Measurements from ENCODE around the gene SLC43A2. TPM values are rescaled to one million over a fixed set of nuclear protein-coding genes. Genes with fewer than 3 reads are reported as not detected.

SLC43A2 gene
- total and polyA plus RNA-seq, 2 donors, result 6.8 to 19.6 TPM

DNA sequence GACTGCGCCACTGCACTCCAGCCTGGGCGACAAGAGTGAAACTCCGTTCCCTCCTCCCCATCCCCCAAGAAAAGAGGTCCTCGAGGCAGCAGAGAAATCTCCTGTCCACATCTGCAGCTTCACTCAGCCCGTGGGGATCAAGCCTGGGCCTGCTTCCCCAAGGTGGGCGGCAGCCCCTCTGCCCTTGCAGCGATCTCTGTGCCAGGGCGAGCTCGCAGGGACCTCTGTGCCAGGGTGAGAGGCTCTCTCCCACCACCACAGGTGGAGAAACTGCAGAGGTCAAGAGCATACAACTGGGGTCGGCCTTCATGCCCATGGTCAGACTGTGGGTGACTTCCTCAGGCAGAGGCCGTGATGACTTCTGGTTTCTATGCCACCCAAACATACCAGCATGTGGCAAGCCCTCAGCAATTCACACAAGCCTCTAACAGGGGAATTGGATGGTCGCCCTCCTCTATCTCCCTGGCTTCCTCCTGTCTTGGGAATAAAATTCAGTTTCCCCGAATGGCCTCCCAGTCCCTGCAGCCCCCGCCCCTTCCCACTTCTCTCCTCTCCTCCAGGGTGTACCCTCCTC, 5.5 kb downstream of the SLC43A2 start:
- H3K4me1 ChIP-seq (ENCODE audit: insufficient read depth), result no peaks in the 10 kb centered on the region
- no peak overlapping the region for H3K27ac ChIP-seq (ENCODE audit: low read depth)
- no peak overlapping the region for H3K4me3 ChIP-seq (ENCODE audit: low read depth, low read length)
- WGBS, result 94% methylated on average over 14 of the region's 14 CpGs
- DNase-seq (ENCODE audit: extremely low spot score), result no peak
- H3K36me3 ChIP-seq (ENCODE audit: insufficient read depth), result no peaks in the 10 kb centered on the region

DNA sequence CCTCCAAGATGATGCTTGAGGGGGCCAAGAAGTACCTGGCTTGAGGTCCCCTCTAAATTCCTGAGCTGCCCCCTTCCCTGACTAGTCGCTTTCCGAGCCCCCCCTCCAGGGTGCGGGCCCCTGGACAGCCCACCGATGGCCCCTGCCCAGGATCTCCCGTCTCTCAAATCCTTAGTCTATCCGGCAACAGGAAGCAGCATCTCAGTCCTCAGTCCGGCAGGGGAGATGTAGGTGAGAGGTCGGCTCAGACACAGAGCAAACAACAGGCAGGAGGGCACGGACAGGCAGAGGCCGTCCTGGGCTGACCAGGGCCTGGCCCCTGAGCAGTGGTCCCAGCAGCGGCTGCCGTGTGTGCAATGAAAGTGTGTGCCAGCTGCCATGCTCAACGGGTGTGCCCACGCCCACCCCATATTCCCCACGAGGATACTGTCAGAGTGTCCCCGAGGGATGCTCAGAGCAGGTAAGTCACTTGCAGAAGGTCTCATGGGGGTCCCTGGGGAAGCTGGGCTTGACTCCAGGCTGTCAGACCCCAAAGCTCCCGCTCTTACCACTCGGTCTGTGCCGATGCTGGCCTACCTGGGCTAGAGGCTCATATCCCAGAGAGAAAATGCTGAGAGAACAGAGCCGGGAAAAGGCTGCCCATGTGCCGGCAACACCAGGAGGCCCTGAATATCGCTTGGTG, 7.2 kb downstream of the SLC43A2 start:
- H3K4me1 ChIP-seq (ENCODE audit: insufficient read depth), result no peaks in the 10 kb centered on the region
- no peak overlapping the region for H3K4me3 ChIP-seq (ENCODE audit: low read depth, low read length)
- peaks cover 3% of the 10 kb centered on the region for H3K36me3 ChIP-seq (ENCODE audit: insufficient read depth)
- 71% methylated on average over 22 of the region's 22 CpGs for WGBS
- no peak for DNase-seq (ENCODE audit: extremely low spot score)
- no peak overlapping the region for H3K27ac ChIP-seq (ENCODE audit: low read depth)

DNA sequence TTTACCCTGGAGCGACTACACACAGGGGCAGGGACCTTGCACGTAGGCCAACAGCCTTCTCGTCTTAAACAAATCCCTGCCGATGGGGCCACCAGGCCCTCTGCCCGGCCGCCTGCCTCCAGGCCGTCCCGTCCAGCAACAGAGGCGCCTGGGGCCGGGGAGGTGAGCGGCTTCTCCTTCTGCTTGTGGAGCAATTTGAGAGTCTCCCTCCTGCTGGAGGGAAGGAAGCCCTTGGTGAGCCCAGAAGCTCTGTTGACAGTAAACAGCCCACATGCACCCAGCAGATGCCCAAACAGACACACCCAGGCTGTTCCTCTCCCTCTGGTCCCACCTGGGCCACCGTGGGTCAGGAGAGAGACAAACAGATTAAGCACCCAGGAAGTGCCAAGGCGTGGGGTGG, 8.1 kb downstream of the SLC43A2 start:
- no peak for DNase-seq (ENCODE audit: extremely low spot score)
- WGBS, result 83% methylated on average over 13 of the region's 13 CpGs
- no peaks in the 10 kb centered on the region for H3K4me1 ChIP-seq (ENCODE audit: insufficient read depth)
- peaks cover 3% of the 10 kb centered on the region for H3K36me3 ChIP-seq (ENCODE audit: insufficient read depth)
- no peak overlapping the region for H3K4me3 ChIP-seq (ENCODE audit: low read depth, low read length)
- H3K27ac ChIP-seq (ENCODE audit: low read depth), result no peak overlapping the region

DNA sequence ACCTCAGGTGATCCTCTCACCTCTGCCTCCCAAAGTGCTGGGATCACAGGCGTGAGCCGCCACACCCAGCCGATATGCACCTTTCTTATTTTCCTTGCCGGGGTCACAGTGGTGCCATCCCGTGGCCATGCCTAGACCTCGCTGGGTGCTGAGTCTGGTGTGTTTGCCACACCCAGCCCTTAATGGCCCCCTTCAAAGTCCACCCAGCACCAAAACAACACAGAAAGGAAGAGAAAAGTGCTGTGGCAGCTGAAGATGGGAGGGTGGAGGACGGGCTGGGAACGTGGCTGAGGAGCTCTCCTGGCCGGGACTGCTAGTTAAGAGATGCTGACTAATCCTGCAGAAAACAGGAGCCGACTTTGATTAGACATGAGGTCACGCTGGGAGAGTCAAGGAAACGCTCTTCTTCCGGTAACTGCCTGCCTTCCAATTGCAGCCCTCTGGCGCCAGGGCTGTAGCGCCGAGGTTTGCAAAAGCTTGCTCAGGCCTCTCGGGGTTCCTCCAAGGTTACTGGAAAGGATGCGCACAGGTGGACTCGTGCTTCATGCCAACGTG, 10.9 kb downstream of the SLC43A2 start:
- 63% methylated on average over 20 of the region's 20 CpGs for WGBS
- Histone ChIP-seq H3K27ac (ENCODE audit: low read depth) (no peak overlapping the region), H3K36me3 (ENCODE audit: insufficient read depth) (peaks cover 3% of the 10 kb centered on the region), H3K4me1 (ENCODE audit: insufficient read depth) (no peaks in the 10 kb centered on the region), H3K4me3 (ENCODE audit: low read depth, low read length) (no peak overlapping the region)
- DNase-seq (ENCODE audit: extremely low spot score), result no peak

DNA sequence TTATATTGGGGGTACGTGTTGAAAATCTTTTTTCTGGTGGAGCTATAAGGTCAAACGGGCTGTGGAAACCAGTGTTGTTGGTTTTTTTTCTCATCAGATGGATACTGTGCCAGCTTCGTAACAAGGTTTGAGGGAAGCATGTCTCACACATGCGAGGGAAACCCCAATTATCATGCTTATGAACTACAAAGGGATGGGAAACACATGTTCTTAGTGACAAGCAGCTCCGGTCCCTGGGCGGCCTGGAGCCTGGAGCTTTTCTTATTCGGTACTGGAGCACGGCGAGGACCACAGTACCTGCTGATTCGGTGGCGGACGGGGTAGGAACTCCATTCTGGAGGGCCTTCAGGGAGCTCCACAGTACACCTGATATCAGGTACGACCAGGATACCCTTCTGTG, 12.5 kb downstream of the SLC43A2 start:
- WGBS, result 81% methylated on average over 13 of the region's 13 CpGs
- Histone ChIP-seq H3K4me1 (ENCODE audit: insufficient read depth) (no peaks in the 10 kb centered on the region), H3K36me3 (ENCODE audit: insufficient read depth) (peaks cover 3% of the 10 kb centered on the region), H3K4me3 (ENCODE audit: low read depth, low read length) (no peak overlapping the region), H3K27ac (ENCODE audit: low read depth) (no peak overlapping the region)
- no peak for DNase-seq (ENCODE audit: extremely low spot score)

DNA sequence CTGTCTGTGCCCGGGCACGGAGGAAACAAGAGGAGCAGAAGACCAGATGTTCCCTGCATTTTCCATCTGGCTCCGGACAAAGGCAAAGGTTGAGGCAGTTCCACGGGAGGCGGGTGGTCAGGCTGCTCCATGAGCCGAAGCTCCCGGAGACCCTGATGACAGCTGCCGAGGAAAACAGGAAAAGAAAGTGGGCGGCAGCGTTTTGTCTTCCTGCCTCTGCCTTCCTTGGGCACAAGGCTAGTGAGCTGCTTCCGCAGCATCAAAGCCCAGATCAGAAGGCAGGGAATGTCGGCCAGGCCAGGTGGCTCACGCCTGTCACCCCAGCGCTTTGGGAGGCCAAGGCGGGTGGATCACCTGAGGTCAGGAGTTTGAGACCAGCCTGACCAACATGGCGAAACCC, 16.2 kb downstream of the SLC43A2 start:
- no peak overlapping the region for H3K27ac ChIP-seq (ENCODE audit: low read depth)
- no peak for DNase-seq (ENCODE audit: extremely low spot score)
- no peak overlapping the region for H3K4me3 ChIP-seq (ENCODE audit: low read depth, low read length)
- H3K36me3 ChIP-seq (ENCODE audit: insufficient read depth), result peaks cover 3% of the 10 kb centered on the region
- no peaks in the 10 kb centered on the region for H3K4me1 ChIP-seq (ENCODE audit: insufficient read depth)
- 80% methylated on average over 16 of the region's 16 CpGs for WGBS

DNA sequence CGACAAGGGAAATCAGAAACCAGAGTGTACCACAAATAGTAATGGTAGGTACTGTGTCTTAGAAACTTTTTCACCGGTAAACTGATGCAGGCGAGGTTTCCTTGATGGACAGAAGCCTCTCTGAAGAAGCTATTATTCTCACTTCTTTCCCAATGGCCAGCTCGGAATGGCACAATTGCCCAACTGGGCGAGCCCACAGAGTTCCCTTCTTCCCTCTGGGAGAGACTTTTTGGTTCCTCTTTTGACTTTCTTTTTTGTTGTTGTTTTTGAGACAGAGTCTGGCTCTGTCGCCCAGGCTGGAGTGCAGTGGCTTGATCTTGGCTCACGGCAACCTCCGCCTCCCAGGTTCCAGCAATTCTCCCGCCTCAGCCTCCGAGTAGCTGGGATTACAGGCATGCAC, 16.9 kb downstream of the SLC43A2 start:
- 89% methylated on average over 10 of the region's 10 CpGs for WGBS
- no peak for DNase-seq (ENCODE audit: extremely low spot score)
- Histone ChIP-seq H3K36me3 (ENCODE audit: insufficient read depth) (no peaks in the 10 kb centered on the region), H3K27ac (ENCODE audit: low read depth) (no peak overlapping the region), H3K4me3 (ENCODE audit: low read depth, low read length) (no peak overlapping the region), H3K4me1 (ENCODE audit: insufficient read depth) (no peaks in the 10 kb centered on the region)

DNA sequence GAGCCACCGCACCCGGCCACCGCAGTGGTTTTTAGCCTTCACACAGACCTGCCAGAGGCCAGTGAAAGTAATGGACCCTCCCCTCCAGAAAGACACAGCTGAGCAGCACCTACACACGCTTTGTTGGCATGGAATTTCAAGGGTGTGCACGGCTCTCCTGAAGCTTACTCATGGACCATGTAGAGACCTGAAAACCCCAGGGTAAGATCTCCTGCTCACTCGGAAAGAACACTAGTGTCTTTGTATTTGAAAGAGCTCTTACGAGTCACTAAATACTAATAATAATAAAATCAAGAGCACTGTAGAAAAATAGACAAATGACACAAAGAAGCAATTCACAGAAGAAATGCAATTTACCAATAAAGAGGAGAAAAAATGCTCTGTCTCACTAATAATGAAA, 20.0 kb downstream of the SLC43A2 start:
- H3K4me1 ChIP-seq (ENCODE audit: insufficient read depth), result no peaks in the 10 kb centered on the region
- no peak overlapping the region for H3K27ac ChIP-seq (ENCODE audit: low read depth)
- DNase-seq (ENCODE audit: extremely low spot score), result no peak
- no peak overlapping the region for H3K4me3 ChIP-seq (ENCODE audit: low read depth, low read length)
- H3K36me3 ChIP-seq (ENCODE audit: insufficient read depth), result no peaks in the 10 kb centered on the region
- 93% methylated on average over 7 of the region's 7 CpGs for WGBS

DNA sequence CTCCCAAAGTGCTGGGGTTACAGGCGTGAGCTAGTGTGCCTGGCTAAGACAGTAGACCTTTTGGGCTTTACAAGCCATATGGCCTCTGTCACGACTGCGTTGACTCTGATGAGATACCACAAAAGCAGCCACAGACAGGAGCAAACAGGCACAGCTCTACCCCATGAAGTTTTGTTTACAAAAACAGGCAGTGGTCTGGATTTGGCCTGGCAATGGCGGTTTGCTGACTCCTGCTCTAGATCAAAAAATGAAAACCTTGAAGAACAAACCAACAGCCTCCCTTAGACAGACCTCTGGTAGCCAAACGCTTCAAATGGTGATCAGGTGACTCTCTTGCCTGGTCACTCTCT, 20.7 kb downstream of the SLC43A2 start:
- no peak overlapping the region for H3K27ac ChIP-seq (ENCODE audit: low read depth)
- 71% methylated on average over 5 of the region's 5 CpGs for WGBS
- no peak for DNase-seq (ENCODE audit: extremely low spot score)

DNA sequence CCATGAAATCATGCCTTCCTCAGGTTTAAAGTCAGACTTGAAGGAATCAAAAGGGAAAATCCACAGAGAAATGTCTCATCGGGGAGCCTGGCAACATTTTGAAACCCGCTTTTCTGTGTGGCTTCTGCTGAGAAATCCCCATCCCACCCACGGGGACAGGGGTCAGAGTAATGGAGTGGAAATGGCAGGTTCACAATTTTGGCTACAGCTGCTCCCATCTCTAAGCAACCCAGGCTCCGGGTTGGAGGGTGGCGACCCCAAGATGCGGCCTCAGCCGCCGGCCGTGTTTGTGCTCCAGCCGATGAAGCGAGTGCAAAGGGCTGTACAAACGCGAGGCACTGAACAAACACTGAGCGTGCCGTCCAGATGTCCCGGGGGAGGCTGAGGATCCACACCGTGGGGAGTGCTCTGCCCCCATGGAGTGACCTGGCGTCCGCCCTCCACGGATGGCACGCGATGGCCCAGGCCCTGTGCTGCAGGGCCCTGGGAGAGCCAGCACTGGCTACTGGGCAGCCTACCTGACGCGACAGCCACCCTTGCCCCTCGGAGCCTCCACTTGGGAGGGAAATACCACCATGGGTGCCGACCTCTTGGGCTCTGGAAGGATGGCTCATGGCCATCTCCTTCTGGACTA, 22.2 kb downstream of the SLC43A2 start:
- Histone ChIP-seq H3K4me1 (ENCODE audit: insufficient read depth) (no peaks in the 10 kb centered on the region), H3K27ac (ENCODE audit: low read depth) (no peak overlapping the region), H3K36me3 (ENCODE audit: insufficient read depth) (no peaks in the 10 kb centered on the region), H3K4me3 (ENCODE audit: low read depth, low read length) (no peak overlapping the region)
- 85% methylated on average over 26 of the region's 26 CpGs for WGBS
- no peak for DNase-seq (ENCODE audit: extremely low spot score)

More for the DNA sequence above, 20.7 kb downstream of the SLC43A2 start:
- Histone ChIP-seq H3K4me1 (ENCODE audit: insufficient read depth) (no peaks in the 10 kb centered on the region), H3K36me3 (ENCODE audit: insufficient read depth) (no peaks in the 10 kb centered on the region), H3K4me3 (ENCODE audit: low read depth, low read length) (no peak overlapping the region)

DNA sequence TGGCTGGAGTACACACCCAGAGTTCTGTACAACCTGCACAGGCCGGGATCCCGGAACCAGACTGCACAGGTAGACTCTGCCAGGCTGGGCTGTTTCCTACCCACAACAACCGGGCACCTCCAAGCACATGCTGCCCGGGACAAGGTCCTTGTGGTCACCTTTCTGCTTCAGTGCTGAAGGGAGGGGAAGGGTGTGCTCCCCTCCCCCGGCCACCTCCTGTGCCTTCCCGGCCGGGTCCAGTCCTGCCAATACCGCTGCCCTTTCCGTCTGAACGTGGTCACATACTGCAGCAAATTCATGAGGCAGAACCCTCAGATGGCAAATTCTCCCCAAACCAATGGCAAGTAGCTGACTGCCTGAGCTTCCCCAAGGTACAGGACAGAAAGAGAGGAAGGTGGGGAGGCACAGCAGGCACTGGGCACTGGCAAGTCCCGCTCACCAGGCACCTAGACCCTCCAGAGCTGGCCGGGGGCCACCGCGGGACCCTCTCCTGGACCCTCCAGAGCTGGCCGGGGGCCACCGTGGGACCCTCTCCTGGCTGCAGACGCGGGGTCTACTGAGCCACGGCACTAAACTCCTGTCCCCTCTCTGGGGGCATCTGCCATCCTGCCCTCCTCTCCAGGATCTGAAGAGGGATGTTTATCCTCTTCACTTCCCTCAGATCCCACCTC, 22.8 kb downstream of the SLC43A2 start:
- WGBS, result 91% methylated on average over 19 of the region's 19 CpGs
- DNase-seq (ENCODE audit: extremely low spot score), result no peak
- no peaks in the 10 kb centered on the region for H3K36me3 ChIP-seq (ENCODE audit: insufficient read depth)
- H3K27ac ChIP-seq (ENCODE audit: low read depth), result no peak overlapping the region
- no peak overlapping the region for H3K4me3 ChIP-seq (ENCODE audit: low read depth, low read length)
- no peaks in the 10 kb centered on the region for H3K4me1 ChIP-seq (ENCODE audit: insufficient read depth)

DNA sequence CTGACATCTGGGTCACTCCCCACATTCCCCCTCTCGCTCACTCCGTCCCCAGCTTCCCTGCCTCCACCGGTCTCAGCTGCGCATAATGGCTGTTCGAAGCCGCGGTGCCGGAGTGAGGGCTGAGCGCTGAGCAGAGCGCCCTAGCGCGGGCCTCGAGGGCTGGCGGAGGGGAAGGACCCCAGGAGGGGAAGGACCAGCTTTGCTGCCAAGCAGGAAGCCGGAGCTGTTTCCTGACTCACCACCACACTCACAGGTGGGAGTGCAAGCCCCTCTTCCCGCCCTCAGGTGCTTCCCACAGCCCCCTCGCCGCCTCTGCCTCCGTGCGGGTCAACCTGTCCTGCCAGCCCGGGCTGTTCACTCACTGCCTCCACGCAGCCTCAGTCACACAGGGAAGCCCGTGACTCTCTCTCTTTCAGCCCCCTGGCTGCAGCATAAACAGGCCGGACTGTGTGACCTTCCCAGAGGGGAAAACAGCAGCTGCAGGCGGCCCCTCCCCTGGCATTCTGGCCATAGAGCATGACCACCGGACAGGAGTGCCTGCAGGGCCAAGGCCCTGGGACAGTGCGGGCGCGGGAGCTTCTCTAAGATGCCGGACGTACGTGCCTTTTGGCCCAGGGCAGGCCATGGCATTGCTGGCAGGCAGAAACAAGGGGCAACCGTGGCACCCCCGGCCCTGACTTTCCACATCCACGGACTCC, 23.7 kb downstream of the SLC43A2 start:
- H3K4me3 ChIP-seq (ENCODE audit: low read depth, low read length), result no peak overlapping the region
- H3K36me3 ChIP-seq (ENCODE audit: insufficient read depth), result no peaks in the 10 kb centered on the region
- no peak overlapping the region for H3K27ac ChIP-seq (ENCODE audit: low read depth)
- WGBS, result 62% methylated on average over 35 of the region's 35 CpGs
- DNase-seq (ENCODE audit: extremely low spot score), result no peak
- no peaks in the 10 kb centered on the region for H3K4me1 ChIP-seq (ENCODE audit: insufficient read depth)

DNA sequence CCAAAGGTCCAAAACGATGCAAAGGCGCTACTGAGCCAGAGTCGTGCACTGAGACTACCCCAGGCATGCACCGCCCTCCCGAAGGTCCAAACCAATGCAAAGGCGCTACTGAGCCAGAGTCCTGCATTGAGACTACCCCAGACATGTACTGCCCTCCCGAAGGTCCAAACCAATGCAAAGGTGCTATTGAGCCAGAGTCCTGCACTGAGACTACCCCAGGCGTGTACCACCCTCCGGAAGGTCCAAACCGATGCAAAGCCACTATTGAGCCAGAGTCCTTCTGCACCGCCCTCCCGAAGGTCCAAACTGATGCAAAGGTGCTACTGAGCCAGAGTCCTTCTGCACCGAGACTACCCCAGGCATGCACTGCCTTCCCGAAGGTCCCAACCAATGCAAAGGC, 27.1 kb downstream of the SLC43A2 start:
- no peaks in the 10 kb centered on the region for H3K36me3 ChIP-seq (ENCODE audit: insufficient read depth)
- H3K4me3 ChIP-seq (ENCODE audit: low read depth, low read length), result no peak overlapping the region
- WGBS, result 98% methylated on average over 14 of the region's 14 CpGs
- no peaks in the 10 kb centered on the region for H3K4me1 ChIP-seq (ENCODE audit: insufficient read depth)
- H3K27ac ChIP-seq (ENCODE audit: low read depth), result no peak overlapping the region
- no peak for DNase-seq (ENCODE audit: extremely low spot score)
